Femur (tissue), 1 donor: ENCODE results near the gene METTL26.

Experiments
- DNase-seq: peaks from one replicate; pipeline ENCODE4 v3.0.0-alpha.2; 2017

The METTL26 gene

GRCh38 chr16:636206-637080, at the start of gene METTL26:
Gene METTL26, minus strand, starts transcription at chr16:636305. Its CDS starts 15 bp downstream, at chr16:636290.
- DNase-seq: peak; percentile 96

DNA sequence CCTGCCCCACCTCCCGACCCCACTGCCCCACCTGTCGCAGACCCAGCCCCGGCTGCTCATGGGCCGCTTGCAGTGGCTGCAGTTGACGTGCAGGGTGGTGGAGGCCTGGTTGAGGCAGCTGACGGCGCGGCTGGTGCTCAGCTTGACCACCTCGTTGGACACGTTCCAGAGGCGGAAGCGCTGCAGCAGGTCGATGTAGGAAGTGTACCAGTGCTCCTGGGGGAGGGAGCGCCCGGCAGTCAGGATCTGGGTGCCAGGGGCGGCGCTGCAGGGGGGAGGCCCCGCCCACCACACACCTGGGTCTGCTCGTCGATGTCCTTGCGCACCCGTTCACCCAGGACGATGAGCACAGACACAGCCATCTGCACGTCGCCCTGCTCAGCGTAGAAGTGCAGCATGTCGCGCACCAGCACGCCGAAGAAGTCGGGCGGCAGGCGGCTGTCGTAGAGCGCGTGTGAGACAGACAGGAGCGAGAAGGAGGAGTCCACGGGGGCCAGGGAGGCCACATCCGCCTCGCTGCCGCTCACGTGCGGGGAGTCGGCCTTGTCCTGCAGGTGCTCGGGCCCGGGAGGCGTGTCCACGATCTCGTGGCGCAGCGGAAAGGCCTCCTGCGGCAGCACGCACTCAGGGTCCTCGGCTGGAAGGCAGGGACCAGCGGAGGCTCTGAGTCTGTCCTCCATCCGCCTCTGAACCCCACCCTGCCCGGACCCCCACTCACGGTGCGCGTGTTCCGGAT, 49.0 kb upstream of the METTL26 start:
- DNase-seq: no peak

DNA sequence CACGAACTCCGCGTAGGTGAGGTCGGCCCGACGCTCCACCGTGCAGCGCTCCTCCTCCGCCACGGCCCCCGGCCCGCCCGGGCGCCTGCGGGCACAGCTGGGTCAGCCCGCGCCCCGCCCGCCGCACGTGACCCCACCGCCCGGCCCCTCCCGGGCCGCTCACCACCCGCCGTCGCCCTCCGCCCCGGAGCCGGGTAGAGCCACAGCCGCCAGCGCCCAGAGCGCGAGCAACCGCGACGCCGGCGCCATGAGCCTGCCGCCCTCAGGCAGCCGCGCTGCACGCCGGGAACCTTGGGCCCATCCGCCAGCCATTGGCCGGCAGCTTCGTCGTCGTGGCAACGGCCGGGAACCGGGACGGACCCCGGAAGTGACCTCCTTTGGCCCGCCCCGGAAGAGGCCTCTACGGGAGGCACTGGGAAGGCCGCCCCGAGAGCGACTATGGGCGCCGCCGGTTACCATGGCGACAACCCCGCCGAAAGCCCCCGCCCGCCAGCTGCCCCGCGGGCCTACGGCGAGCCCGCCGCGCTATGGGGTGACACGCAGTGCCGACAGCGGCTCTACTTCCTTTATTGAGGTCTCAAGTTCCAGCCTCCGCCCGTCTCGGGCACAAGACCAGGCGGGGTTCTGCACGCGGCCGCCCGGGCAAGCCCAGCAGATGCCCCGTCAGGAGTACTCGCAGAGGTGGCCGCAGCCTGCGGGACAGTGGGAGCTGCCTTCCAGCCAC, 48.1 kb upstream of the METTL26 start, which contains the start of gene JMJD8:
TSS of gene JMJD8 (minus strand) at position 264 of the 724 bp plus-strand sequence. CDS start at position 249, 15 bp downstream.
- DNase-seq: peak; percentile 98

DNA sequence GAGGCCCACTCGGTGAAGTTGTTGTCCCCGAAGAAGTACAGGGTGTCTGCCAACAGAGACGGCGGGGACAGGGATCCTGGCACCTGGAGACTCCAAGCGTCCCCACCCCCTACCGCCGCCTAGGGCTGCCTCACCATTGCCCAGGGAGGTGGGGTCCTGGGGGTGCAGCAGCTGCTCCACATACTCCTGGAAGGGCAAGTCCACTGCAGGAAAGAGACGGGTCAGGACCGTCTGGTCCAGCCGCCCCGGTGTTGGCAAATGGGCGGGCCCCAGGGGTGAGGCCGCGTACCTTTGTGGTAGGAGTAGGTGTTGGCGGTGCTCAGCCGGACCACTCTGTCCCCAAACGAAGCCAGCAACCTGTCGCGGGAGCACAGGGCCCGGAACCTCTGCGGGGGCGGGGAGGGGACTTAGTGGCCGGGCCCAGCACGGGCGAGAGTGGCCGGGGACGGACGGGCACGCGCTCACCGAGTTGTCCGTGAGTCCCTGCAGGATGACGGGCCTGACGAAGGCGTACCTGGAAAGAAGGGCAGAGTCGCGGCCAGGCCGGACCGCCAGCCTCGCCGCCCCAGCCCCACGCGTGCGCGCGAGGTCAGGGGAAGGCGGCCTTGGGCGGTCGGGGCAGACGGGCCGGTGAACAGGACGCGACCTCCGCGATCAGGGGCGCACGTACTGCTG, 47.4 kb upstream of the METTL26 start:
- DNase-seq: no peak

- DNase-seq: no peak
These were observed 46.6 kb upstream of the METTL26 start for GRCh38 chr16:682493-683395.

DNA sequence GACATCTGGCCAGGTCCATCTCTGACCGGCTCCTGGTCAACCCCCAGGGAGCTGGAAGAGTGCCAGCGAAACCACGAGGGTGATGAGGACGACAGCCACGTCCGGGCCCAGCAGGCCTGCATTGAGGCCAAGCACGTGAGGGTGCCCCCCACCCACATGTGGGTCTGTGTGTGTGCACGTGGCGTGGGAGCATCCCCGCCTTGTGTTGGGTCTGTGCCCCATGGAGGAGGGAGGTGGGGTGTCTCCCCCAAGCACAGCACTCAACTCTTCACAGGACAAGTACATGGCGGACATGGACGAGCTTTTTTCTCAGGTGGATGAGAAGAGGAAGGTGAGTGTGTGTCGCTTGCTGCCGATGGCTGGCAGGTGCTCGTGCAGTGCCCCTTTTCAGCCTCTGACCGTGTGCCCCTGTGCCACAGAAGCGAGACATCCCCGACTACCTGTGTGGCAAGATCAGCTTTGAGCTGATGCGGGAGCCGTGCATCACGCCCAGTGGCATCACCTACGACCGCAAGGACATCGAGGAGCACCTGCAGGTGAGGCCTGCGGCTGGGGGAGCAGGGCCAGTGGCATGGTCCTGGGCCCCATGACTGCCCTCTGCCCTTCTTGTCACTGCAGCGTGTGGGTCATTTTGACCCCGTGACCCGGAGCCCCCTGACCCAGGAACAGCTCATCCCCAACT, 45.8 kb upstream of the METTL26 start:
- no peak for DNase-seq

- no peak for DNase-seq
These were observed 45.1 kb upstream of the METTL26 start for GRCh38 chr16:680967-681745.

GRCh38 chr16:680625-680945, 44.5 kb upstream of the METTL26 start:
- no peak for DNase-seq

DNA sequence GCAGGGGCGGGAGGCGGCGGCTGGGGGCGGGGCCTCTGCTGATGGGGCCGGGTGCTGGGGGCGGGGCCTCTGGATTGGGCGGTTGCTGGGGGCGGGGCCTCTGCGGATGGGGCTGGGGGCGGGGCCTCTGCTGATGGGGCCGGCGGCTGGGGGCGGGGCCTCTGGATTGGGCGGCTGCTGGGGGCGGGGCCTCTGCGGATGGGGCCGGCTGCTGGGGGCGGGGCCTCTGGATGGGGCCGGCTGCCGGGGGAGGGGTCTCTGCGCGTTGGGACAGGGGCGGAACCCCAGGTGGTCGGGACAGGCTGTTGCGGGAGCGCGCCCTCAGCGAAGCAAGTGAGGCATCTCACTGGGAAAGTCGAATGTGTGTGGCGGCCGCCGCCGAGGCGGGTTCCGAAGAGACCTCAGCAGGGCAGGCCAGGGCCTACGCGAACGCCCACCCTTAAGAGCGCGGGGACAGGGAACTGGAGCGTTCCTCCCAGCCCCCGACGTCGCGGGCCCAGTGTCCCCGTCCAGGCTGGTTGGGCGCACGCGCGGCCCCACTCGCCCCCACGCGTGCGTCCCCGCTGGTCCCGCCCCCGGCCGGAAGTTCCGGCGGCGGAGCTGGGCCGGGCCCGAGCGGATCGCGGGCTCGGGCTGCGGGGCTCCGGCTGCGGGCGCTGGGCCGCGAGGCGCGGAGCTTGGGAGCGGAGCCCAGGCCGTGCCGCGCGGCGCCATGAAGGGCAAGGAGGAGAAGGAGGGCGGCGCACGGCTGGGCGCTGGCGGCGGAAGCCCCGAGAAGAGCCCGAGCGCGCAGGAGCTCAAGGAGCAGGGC, 43.9 kb upstream of the METTL26 start, which contains the start of gene STUB1:
TSS of gene STUB1 (plus strand) at position 597 of the 811 bp plus-strand sequence. CDS start at position 713, 116 bp downstream.
- DNase-seq: peak; percentile 96

- DNase-seq: peak; percentile 85
These were observed 43.0 kb upstream of the METTL26 start for GRCh38 chr16:678858-679813.

GRCh38 chr16:678209-678857, 42.2 kb upstream of the METTL26 start:
- DNase-seq: peak; percentile 51

- DNase-seq: peak; percentile 26
These were observed 41.4 kb upstream of the METTL26 start for GRCh38 chr16:677316-678190.

GRCh38 chr16:676913-677312, 40.8 kb upstream of the METTL26 start:
- no peak for DNase-seq

DNA sequence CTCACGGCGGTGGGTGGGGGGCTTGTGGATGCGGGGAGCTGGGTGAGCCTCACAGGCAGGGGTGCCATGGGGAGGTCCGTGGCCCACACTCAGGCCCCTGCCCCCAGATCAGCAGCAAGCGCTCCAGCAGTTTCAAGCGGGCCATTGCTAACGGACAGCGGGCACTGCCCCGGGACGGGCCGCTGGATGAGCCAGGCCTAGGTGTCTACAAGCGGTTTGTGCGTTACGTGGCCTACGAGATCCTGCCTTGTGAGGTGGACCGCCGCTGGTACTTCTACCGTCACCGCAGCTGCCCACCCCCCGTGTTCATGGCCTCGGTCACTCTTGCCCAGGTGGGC, 40.4 kb upstream of the METTL26 start:
- DNase-seq: no peak

GRCh38 chr16:675884-676564, 39.9 kb upstream of the METTL26 start:
- no peak for DNase-seq
